HCT116 (cell line): ENCODE measurements around the gene LEKR1. TPM values are rescaled to one million over a fixed set of nuclear protein-coding genes. Genes with fewer than 3 reads are reported as not detected.

Source experiments
- ATAC-seq: fragments of 200-7000 bp; cut with Tn5 transposase; 2 replicates; pipeline ENCODE4 v1.9.1; 2020; ENCODE audit warnings: mild to moderate bottlenecking, moderate library complexity
- BruUV-seq: library from RNA; stranded (reverse); fragments of 400-500 nt; replicated peaks from 2 replicates; lab custom pipeline; 2021; lab: Mats Ljungman, UMichigan
- CTCF ChIA-PET: fragments of 300-600 bp; sonication (Branson Sonifier 250); formaldehyde crosslinking; loops from one replicate; lab custom pipeline; 2021; ENCODE audit warnings: antibody characterized with exemption; lab: Charles Lee
- POLR2A ChIA-PET: fragments of 300-600, 350-600 bp; sonication (Branson Sonifier 250); formaldehyde crosslinking; loops from one replicate; lab custom pipeline; 2021; ENCODE audit warnings: antibody characterized with exemption; lab: Charles Lee
- RAD21 ChIA-PET, 2 experiments: fragments of 300-600 bp; sonication (Branson Sonifier 250); formaldehyde crosslinking; loops; one replicate each; lab custom pipeline; 2023; ENCODE audit warnings: low total read pairs in 2 of 2; ENCODE audit not compliant: uncharacterized antibody in 2 of 2, unreplicated experiment in 2 of 2, low non-redundant PET in 1 of 2; lab: Charles Lee
- DNase-seq: peaks from one replicate; pipeline ENCODE4 v3.0.0-alpha.2; 2010; ENCODE audit warnings: low read depth, low spot score
- H2AFZ ChIP-seq: fragments of 200-600 bp; shearing (Covaris generic), sonication (generic); 2 replicates; pipeline ENCODE4 v1.6.1; 2017; ENCODE audit warnings: low read depth, mixed run types, mixed read lengths, antibody characterized with exemption, low read length; ENCODE audit not compliant: poor library complexity, severe bottlenecking
- H3K27ac ChIP-seq: 2 replicates; pipeline ENCODE4 v1.5.1; 2012; ENCODE audit warnings: low read depth, low read length
- H3K27me3 ChIP-seq: fragments of 200-600 bp; sonication (generic); 2 replicates; pipeline ENCODE4 v1.6.1; 2016; ENCODE audit warnings: mixed run types, low read length, mixed read lengths; ENCODE audit not compliant: insufficient read depth
- H3K36me3 ChIP-seq, 2 experiments: fragments of 200-500 bp in 1 of 2; fragments of 200-600 bp in 1 of 2; sonication (Bioruptor generic) in 1 of 2; sonication (generic) in 1 of 2; 2 replicates each; pipeline versions ENCODE4 v1.5.1 to v1.6.1; 2014 to 2016; ENCODE audit warnings: low read length in 2 of 2, inconsistent platforms in 1 of 2, mixed read lengths in 1 of 2, mixed run types in 1 of 2; ENCODE audit not compliant: insufficient read depth in 2 of 2, control insufficient read depth in 1 of 2
- H3K4me1 ChIP-seq, 2 experiments: fragments of 200-600 bp in 1 of 2; sonication (generic) in 1 of 2; 2 replicates each; pipeline versions ENCODE4 v1.5.1 to v1.6.1; 2012 to 2017; ENCODE audit warnings: low read length in 2 of 2, inconsistent platforms in 1 of 2, mild to moderate bottlenecking in 1 of 2, mixed read lengths in 1 of 2, mixed run types in 1 of 2, moderate library complexity in 1 of 2; ENCODE audit not compliant: insufficient read depth in 2 of 2, control insufficient read depth in 1 of 2
- H3K4me2 ChIP-seq: fragments of 200-600 bp; sonication (generic); 2 replicates; pipeline ENCODE4 v1.6.1; 2017; ENCODE audit warnings: mixed run types, low read length, mixed read lengths
- H3K4me3 ChIP-seq, 2 experiments: fragments of 200-600 bp in 1 of 2; sonication (generic) in 1 of 2; replicated peaks in 1 of 2; 2 replicates each; pipeline ENCODE4 v1.5.1; 2011 to 2016; ENCODE audit warnings: low read length in 2 of 2, control low read depth in 1 of 2, low read depth in 1 of 2, mild to moderate bottlenecking in 1 of 2, mixed read lengths in 1 of 2, mixed run types in 1 of 2
- H3K79me2 ChIP-seq: fragments of 200-600 bp; sonication (generic); 2 replicates; pipeline ENCODE4 v1.6.1; 2017; ENCODE audit warnings: mild to moderate bottlenecking, mixed run types, low read length, moderate library complexity, mixed read lengths; ENCODE audit not compliant: insufficient read depth
- H3K9ac ChIP-seq: fragments of 200-600 bp; sonication (generic); 2 replicates; pipeline ENCODE4 v1.6.1; 2016; ENCODE audit warnings: low read length, mixed read lengths
- H3K9me2 ChIP-seq: fragments of 200-600 bp; sonication (generic), shearing (Covaris generic); 2 replicates; pipeline ENCODE4 v1.6.1; 2017; ENCODE audit warnings: mixed run types, mild to moderate bottlenecking, moderate library complexity; ENCODE audit not compliant: insufficient read depth
- H3K9me3 ChIP-seq, 2 experiments: fragments of 200-500 bp in 1 of 2; fragments of 200-600 bp in 1 of 2; sonication (Bioruptor generic) in 1 of 2; sonication (generic) in 1 of 2; 2 replicates each; pipeline ENCODE4 v1.6.1; 2014 to 2017; ENCODE audit warnings: low read length in 2 of 2, mixed read lengths in 2 of 2, inconsistent platforms in 1 of 2, low read depth in 1 of 2, mild to moderate bottlenecking in 1 of 2, mixed run types in 1 of 2, moderate library complexity in 1 of 2; ENCODE audit not compliant: control insufficient read depth in 1 of 2, insufficient read depth in 1 of 2
- H4K20me1 ChIP-seq: fragments of 200-600 bp; sonication (generic), shearing (Covaris generic); 2 replicates; pipeline ENCODE4 v1.6.1; 2017; ENCODE audit warnings: mixed run types, mild to moderate bottlenecking, moderate library complexity; ENCODE audit not compliant: insufficient read depth
- ATF3 ChIP-seq: IDR thresholded peaks from 2 replicates; pipeline ENCODE4 v1.6.1; 2012
- CBX3 ChIP-seq: IDR thresholded peaks from 2 replicates; pipeline ENCODE4 v1.6.1; 2012; ENCODE audit warnings: low read depth
- CEBPB ChIP-seq: IDR thresholded peaks from 2 replicates; pipeline ENCODE4 v1.6.1; 2012; ENCODE audit warnings: low read depth
- EGR1 ChIP-seq: IDR thresholded peaks from 2 replicates; pipeline ENCODE4 v1.6.1; 2012; ENCODE audit warnings: low read depth
- EZH2 ChIP-seq: fragments of 200-600 bp; sonication (generic); IDR thresholded peaks from 2 replicates; pipeline ENCODE4 v1.6.1; 2017; ENCODE audit warnings: antibody characterized with exemption, mixed run types
- EZH2phosphoT487 ChIP-seq: fragments of 200-600 bp; IDR thresholded peaks from 2 replicates; pipeline ENCODE4 v1.6.1; 2018; ENCODE audit warnings: antibody characterized with exemption, borderline replicate concordance
- FOSL1 ChIP-seq: IDR thresholded peaks from 2 replicates; pipeline ENCODE4 v1.6.1; 2012; ENCODE audit warnings: low read depth
- POLR2AphosphoS5 ChIP-seq: IDR thresholded peaks from 2 replicates; pipeline ENCODE4 v1.6.1; 2011; ENCODE audit warnings: mild to moderate bottlenecking, low read depth, low read length, moderate library complexity
- RAD21 ChIP-seq: IDR thresholded peaks from 2 replicates; pipeline ENCODE4 v1.6.1; 2012; ENCODE audit warnings: low read depth, mild to moderate bottlenecking
- SIN3A ChIP-seq: IDR thresholded peaks from 2 replicates; pipeline ENCODE4 v1.6.1; 2012; ENCODE audit warnings: low read depth
- SP1 ChIP-seq: IDR thresholded peaks from 2 replicates; pipeline ENCODE4 v1.6.1; 2012; ENCODE audit warnings: low read depth
- SRF ChIP-seq: IDR thresholded peaks from 2 replicates; pipeline ENCODE4 v1.6.1; 2012; ENCODE audit warnings: low read depth
- TCF7L2 ChIP-seq: IDR thresholded peaks from 2 replicates; pipeline ENCODE4 v1.7.0; 2011; ENCODE audit warnings: borderline replicate concordance, inconsistent platforms; ENCODE audit not compliant: insufficient read depth, insufficient read length; ENCODE audit errors: extremely low read depth
- YY1 ChIP-seq: IDR thresholded peaks from 2 replicates; pipeline ENCODE4 v1.6.1; 2011; ENCODE audit warnings: low read length, low read depth, moderate library complexity, mild to moderate bottlenecking; ENCODE audit not compliant: insufficient replicate concordance; ENCODE audit errors: extremely low read depth
- ZFX ChIP-seq: fragments of 450-650 bp; IDR thresholded peaks from 2 replicates; pipeline ENCODE4 v1.6.1; 2017
- ZNF274 ChIP-seq: fragments of 200-500 bp; sonication (Bioruptor generic); IDR thresholded peaks from 2 replicates; pipeline ENCODE4 v1.6.1; 2014; ENCODE audit warnings: mild to moderate bottlenecking, low read depth, low read length, inconsistent platforms
- intact Hi-C: fragments of 100-400 bp; cut with micrococcal nuclease; formaldehyde crosslinking; loops from 2 replicates; pipeline ENCODE4 v1.10.0; 2022
- total RNA-seq: library from RNA; stranded (reverse); gene quantifications from one replicate; pipeline ENCODE4 v1.2.1, GENCODE V29; 2021; ENCODE audit not compliant: unreplicated experiment
- TF ChIP-seq, protein P1 (sequence below): IDR thresholded peaks from 2 replicates; pipeline ENCODE4 v1.6.1; 2012; ENCODE audit warnings: low read depth
- TF ChIP-seq, protein P2 (sequence below), 3 experiments: fragments of 200-600 bp in 1 of 3; sonication (generic) in 1 of 3; IDR thresholded peaks in 2 of 3; conservative IDR thresholded peaks in 1 of 3; 2 replicates each; pipeline ENCODE4 v1.5.1; 2012 to 2017; ENCODE audit warnings: low read depth in 2 of 3, low read length in 2 of 3, antibody characterized with exemption in 1 of 3, borderline replicate concordance in 1 of 3, control low read depth in 1 of 3, mild to moderate bottlenecking in 1 of 3, mixed read lengths in 1 of 3, mixed run types in 1 of 3, moderate library complexity in 1 of 3; ENCODE audit not compliant: insufficient read depth in 1 of 3

The LEKR1 gene
- total RNA-seq, 1 experiment from 2014 or later = 2.1 TPM

GRCh38 chr3:157021679-157022078, 195.5 kb downstream of the LEKR1 start (continued):
- TF ChIP-seq, protein P1, sequence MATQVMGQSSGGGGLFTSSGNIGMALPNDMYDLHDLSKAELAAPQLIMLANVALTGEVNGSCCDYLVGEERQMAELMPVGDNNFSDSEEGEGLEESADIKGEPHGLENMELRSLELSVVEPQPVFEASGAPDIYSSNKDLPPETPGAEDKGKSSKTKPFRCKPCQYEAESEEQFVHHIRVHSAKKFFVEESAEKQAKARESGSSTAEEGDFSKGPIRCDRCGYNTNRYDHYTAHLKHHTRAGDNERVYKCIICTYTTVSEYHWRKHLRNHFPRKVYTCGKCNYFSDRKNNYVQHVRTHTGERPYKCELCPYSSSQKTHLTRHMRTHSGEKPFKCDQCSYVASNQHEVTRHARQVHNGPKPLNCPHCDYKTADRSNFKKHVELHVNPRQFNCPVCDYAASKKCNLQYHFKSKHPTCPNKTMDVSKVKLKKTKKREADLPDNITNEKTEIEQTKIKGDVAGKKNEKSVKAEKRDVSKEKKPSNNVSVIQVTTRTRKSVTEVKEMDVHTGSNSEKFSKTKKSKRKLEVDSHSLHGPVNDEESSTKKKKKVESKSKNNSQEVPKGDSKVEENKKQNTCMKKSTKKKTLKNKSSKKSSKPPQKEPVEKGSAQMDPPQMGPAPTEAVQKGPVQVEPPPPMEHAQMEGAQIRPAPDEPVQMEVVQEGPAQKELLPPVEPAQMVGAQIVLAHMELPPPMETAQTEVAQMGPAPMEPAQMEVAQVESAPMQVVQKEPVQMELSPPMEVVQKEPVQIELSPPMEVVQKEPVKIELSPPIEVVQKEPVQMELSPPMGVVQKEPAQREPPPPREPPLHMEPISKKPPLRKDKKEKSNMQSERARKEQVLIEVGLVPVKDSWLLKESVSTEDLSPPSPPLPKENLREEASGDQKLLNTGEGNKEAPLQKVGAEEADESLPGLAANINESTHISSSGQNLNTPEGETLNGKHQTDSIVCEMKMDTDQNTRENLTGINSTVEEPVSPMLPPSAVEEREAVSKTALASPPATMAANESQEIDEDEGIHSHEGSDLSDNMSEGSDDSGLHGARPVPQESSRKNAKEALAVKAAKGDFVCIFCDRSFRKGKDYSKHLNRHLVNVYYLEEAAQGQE = no peak
- no peak for TF ChIP-seq CBX3
- no peak for TF ChIP-seq ZFX
- TF ChIP-seq EGR1 = no peak
- no peak for TF ChIP-seq ATF3

DNA sequence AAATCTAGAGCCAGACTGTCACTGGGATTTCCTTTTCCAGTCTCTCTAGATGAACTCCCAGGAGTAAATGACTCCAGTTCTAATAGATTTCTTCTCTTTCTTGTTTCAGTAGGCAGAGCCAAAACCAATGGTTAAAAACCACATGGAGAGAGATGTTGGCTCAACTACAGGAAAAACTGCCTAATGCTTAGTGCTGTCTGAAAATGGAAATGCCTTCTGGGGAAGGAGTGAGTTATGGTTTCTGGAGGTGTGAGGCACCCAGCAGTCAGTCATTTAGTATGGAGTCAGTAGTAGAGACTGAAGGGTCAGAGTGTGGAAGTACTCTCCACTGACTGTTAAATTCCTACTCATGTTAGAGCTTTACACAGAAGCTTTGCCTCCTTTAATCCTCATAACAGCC, 197.1 kb downstream of the LEKR1 start:
- ChIA-PET CTCF (no interaction called here), RAD21 (no interaction called here), POLR2A (no interaction called here)
- no TSS peak for BruUV-seq
- H4K20me1 ChIP-seq = no peaks in the 10 kb centered on the region
- H2AFZ ChIP-seq = no peak overlapping the region
- no peak overlapping the region for H3K27ac ChIP-seq
- ATAC-seq = no peak
- no peaks in the 10 kb centered on the region for H3K9me3 ChIP-seq
- no peaks in the 10 kb centered on the region for H3K27me3 ChIP-seq
- no peaks in the 10 kb centered on the region for H3K79me2 ChIP-seq
- intact Hi-C loops = no loop called here
- H3K4me2 ChIP-seq = no peak overlapping the region
- H3K4me1 ChIP-seq = no peaks in the 10 kb centered on the region
- no peaks in the 10 kb centered on the region for H3K36me3 ChIP-seq
- DNase-seq = no peak
- no peak overlapping the region for H3K9ac ChIP-seq
- H3K9me2 ChIP-seq = no peaks in the 10 kb centered on the region
- H3K4me3 ChIP-seq = no peak overlapping the region
- no peak for TF ChIP-seq EZH2phosphoT487
- no peak for TF ChIP-seq SIN3A
- no peak for TF ChIP-seq FOSL1
- no peak for TF ChIP-seq SP1
- TF ChIP-seq ZNF274 = no peak
- TF ChIP-seq, protein P1 = no peak
- no peak for TF ChIP-seq SRF
- no peak for TF ChIP-seq CEBPB
- no peak for TF ChIP-seq YY1
- no peak for TF ChIP-seq EGR1
- TF ChIP-seq TCF7L2 = no peak
- no peak for TF ChIP-seq RAD21
- no peak for TF ChIP-seq EZH2
- TF ChIP-seq, protein P2, sequence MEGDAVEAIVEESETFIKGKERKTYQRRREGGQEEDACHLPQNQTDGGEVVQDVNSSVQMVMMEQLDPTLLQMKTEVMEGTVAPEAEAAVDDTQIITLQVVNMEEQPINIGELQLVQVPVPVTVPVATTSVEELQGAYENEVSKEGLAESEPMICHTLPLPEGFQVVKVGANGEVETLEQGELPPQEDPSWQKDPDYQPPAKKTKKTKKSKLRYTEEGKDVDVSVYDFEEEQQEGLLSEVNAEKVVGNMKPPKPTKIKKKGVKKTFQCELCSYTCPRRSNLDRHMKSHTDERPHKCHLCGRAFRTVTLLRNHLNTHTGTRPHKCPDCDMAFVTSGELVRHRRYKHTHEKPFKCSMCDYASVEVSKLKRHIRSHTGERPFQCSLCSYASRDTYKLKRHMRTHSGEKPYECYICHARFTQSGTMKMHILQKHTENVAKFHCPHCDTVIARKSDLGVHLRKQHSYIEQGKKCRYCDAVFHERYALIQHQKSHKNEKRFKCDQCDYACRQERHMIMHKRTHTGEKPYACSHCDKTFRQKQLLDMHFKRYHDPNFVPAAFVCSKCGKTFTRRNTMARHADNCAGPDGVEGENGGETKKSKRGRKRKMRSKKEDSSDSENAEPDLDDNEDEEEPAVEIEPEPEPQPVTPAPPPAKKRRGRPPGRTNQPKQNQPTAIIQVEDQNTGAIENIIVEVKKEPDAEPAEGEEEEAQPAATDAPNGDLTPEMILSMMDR (IDR thresholded peaks at IDR 0.05 in 2 of 3, conservative IDR thresholded peaks at IDR 0.05 in 1 of 3; ENCODE audit: borderline replicate concordance in 1 of 3, insufficient read depth in 1 of 3, low read depth in 2 of 3, low read length in 2 of 3) = no peak
- TF ChIP-seq POLR2AphosphoS5 = no peak
- no peak for TF ChIP-seq ZFX
